ENCODE results near the gene CACNA2D1.

DNA sequence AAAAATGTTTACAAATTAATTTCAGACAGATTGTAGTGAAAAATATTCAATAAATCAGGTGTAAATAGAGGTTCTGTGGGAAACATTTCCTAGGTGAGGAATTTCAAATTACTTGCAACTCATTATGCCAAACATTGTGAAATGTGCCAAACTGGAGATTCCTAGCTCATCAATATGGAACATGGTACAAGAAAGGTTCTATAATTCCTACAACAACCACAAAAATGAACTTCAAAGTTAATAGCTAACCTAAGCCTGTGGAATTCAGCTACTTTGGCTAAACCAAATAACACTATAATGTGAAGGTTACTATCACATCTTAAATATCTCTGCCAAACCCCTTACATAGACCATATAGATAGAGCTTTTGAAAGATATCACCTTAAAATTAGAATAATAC is 450.4 kb downstream of the CACNA2D1 start:
- TF ChIP-seq, protein P1, sequence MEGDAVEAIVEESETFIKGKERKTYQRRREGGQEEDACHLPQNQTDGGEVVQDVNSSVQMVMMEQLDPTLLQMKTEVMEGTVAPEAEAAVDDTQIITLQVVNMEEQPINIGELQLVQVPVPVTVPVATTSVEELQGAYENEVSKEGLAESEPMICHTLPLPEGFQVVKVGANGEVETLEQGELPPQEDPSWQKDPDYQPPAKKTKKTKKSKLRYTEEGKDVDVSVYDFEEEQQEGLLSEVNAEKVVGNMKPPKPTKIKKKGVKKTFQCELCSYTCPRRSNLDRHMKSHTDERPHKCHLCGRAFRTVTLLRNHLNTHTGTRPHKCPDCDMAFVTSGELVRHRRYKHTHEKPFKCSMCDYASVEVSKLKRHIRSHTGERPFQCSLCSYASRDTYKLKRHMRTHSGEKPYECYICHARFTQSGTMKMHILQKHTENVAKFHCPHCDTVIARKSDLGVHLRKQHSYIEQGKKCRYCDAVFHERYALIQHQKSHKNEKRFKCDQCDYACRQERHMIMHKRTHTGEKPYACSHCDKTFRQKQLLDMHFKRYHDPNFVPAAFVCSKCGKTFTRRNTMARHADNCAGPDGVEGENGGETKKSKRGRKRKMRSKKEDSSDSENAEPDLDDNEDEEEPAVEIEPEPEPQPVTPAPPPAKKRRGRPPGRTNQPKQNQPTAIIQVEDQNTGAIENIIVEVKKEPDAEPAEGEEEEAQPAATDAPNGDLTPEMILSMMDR (conservative IDR thresholded peaks at IDR 0.05 in 1 of 2, IDR thresholded peaks at IDR 0.05 in 1 of 2; ENCODE audit: low read depth in 1 of 2, low read length in 2 of 2): no peak
- no peak for TF ChIP-seq EZH2 (IDR thresholded peaks at IDR 0.05; ENCODE audit: low read length, missing control alignments)

Measured in fibroblast of lung (primary cell).